NCI-H510A treated with DMSO at 0.1 percent for 48 hours (cell line): Measurements from ENCODE around the gene ERBB4.
A peak's percentile ranks its signal among the peaks of the same experiment; 100 is the strongest.

ENCODE experiments used
- DNase-seq: peaks from one replicate; lab custom pipeline; 2025; lab: John Stamatoyannopoulos, UW

ERBB4 gene

DNA sequence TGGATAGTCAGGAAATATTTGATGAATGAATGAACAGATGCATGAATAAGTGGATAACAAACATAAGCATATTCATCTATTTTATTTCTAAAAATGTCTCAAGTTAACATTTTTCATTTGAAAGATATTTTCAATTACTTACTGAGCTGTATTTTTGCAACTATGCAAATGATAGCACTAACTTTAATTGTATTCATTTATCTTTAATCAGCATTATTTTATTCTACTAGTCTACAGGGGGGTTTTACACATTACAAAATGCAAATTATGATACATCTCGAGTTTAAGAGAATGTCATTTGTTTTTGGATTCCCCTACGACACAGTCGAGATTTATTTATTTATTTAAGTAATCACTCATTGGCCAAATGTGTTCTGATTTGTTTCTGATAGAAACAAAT, 530.6 kb downstream of the ERBB4 start:
- DNase-seq: no peak

- DNase-seq: peak; percentile 18
Measured at GRCh38 chr2:212005085-212005671, 533.4 kb downstream of the ERBB4 start.

- DNase-seq: no peak
Measured at GRCh38 chr2:212001325-212001724, 537.3 kb downstream of the ERBB4 start.

- DNase-seq: no peak
Measured at GRCh38 chr2:211996857-211997256, 541.7 kb downstream of the ERBB4 start.

GRCh38 chr2:211994806-211995205, 543.8 kb downstream of the ERBB4 start:
- no peak for DNase-seq

DNA sequence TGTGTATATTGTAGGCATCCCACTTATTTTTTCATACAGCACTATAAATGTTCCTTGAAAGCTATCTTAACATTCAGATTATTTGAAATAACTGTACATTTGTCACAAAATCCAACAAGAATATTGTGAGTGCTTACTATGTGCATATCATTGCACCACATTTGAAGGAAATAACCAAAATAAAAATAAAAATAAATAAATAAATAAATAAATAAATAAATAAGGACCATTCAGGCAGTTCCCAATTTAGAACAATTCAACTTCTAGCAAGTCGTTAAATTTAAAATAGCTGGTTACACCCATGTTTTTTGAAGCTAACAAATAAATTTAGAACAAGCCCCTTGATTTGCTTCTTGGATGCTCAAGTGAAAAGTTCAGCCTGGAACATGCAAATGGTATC, 548.3 kb downstream of the ERBB4 start:
- no peak for DNase-seq

DNA sequence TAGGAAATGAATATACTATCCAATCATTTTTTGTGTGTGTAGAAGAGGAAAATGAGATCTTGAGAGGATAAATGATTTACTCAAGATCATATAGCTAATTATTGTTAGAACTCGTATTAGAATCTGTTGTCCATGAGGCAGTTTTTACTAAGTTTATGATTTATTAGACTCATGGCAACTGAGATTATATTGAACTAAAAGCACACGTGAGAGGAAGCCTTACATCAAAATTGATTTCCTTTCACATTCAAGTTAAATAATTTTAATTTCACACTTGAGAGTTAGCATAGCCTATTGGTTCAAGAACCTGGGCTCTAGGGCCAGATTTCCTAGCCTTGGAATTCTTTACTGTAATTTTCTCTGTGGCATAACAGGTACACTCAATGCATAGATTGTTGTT, 552.3 kb downstream of the ERBB4 start:
- no peak for DNase-seq

GRCh38 chr2:211985393-211985792, 553.2 kb downstream of the ERBB4 start:
- no peak for DNase-seq

DNA sequence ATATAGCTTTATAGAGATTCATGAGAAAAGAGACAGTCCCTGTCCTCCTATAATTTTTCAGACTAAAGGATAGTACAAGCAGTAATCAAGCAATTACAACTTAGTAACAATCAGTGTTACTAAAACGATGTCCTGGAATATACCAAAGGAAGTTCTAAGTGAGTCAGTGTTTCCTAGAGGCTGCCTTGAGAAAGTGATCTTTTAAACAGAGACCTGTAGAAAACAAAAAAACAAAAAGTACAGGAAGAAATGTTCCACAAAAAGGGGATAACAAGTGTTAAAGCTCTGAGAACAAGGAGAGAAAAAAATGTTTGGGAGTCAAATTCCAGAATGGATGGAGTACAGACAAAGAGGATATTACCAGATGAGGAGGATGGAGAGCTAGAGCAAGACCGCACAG, 556.4 kb downstream of the ERBB4 start:
- DNase-seq: no peak

GRCh38 chr2:211981451-211981850, 557.2 kb downstream of the ERBB4 start:
- no peak for DNase-seq

- DNase-seq: no peak
Measured at GRCh38 chr2:211976076-211976475, 562.5 kb downstream of the ERBB4 start.

DNA sequence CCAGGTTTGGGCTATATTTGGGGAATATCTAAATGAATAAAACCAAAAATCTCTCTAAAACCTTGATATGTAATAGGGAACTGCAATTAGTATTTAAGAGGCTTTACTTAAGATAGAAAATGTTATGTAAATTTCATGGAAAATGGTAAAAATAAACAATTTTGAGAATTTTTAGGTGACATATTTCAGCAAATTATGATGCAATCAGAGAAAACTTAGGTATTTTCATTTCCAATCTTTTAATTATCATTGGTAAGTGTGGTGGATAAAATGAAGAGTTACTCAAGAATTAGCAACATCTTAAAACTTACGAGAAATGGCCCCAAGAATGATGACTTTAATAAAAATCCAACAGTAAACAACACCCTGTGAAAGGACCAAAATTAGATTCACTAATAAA, 571.4 kb downstream of the ERBB4 start:
- DNase-seq: no peak

- DNase-seq: no peak
Measured at GRCh38 chr2:211963969-211964368, 574.6 kb downstream of the ERBB4 start.

DNA sequence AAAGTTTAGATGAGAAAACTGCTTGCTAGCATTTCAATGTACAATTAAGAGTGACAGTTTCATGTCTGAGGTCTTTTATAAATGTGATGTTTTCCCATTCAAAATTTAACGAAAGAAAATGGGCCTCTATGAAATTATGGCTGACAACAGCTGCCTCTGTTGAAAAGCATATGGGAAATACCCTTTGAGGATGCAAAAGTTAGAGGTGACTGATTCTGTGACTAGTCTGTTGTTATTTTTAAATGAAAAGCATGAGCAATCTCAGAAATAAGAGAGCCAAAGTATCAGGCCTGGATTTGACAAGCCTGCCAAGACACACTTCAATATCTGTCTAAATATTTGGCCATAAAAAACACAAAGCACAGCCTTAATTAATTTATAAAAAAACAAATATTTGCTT, 580.8 kb downstream of the ERBB4 start:
- no peak for DNase-seq

DNA sequence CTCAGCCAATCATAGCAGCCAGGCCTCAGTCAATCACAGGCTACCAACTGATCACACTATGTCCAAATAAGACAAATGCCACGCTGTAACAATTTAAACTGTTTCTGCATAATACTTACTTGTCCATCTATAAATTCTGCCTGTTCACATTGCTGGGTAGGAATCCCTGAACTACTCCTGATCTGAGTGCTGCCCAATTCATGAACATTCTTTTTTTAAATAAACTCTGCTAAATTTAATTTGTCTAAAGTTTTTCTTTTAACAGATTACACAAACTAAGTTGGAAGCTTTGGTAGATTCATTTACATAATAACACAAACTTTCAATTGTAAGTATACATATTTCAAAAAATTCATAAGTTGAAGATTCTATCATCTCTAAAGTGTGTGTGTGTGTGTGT, 583.0 kb downstream of the ERBB4 start:
- DNase-seq: no peak

DNA sequence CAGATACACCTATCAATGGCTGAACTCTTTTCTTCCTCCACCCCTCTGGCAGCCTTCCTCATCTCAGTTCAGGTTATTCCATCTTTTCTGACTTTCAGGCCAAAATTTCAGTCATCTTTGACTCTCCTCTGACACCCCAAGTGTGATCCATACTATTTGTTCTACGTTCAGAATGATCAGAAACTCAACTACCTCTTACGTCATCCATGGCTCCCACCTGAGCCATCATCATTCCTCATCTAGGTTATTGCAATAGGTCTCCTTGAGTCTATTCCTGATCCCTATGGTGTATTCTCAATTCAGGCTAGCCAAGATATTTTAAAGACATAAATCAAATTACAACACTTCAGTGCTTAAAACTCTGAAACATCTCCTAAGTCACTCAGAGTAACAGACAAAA, 589.7 kb downstream of the ERBB4 start:
- DNase-seq: no peak

GRCh38 chr2:211946960-211947359, 591.6 kb downstream of the ERBB4 start:
- DNase-seq: no peak

- no peak for DNase-seq
Measured at GRCh38 chr2:211944572-211944971, 594.0 kb downstream of the ERBB4 start.

DNA sequence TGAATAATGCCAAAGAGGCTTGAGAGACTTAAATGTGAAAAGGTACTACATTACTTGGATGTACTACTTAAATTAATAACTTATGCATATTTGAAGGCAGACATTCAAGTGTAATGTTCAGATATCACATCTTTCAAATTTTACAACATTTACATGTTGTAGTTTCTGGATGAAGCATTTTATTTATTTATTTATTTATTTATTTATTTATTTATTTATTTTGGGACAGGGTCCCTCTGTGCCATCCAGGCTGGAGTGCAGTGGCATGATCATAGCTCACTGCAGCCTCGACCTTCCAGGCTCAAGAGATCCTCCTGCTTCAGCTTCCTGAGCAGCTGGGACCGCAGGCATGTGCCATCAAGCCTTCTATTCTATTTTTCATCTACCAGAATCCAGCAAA, 596.4 kb downstream of the ERBB4 start:
- DNase-seq: no peak

- DNase-seq: no peak
Measured at GRCh38 chr2:211941216-211941747, 597.3 kb downstream of the ERBB4 start.

GRCh38 chr2:211939177-211939576, 599.4 kb downstream of the ERBB4 start:
- no peak for DNase-seq

DNA sequence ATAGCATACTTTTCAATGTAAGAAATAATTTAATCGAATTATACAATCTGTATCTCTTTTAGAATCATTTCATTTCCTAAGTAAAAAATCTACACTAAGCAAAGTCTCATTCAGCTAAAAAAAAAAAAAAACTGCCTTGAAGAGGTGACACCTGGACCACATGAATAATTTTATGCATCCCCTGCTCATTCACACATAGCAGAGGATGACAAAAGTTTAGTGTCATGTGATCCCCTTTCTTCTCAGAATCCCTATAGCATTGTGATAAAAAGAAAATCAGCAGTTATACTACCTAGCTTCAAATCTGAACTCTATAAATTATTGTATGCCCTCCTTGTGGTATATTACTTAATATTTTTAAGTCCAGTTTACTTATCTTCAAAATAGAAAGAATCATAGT, 603.8 kb downstream of the ERBB4 start:
- no peak for DNase-seq

DNA sequence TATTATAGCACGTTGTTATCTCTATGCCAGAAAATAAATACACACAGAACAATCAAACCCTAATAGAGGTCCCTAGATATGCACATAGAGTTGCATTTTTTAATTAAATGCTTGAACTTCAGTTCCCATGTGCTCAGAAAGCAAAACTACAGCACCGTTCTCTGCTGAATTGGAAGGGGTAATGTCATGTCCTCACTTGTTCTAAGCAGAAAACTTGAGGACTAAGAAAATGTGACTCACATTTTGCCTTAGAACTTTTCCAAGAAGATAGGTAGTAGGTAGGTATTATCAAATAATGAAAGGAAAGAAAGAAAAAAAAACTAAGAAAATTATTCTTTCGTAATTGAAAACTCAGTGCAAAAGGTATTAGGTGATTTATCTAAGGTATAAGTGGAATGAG, 607.3 kb downstream of the ERBB4 start:
- no peak for DNase-seq

- peak; percentile 40 for DNase-seq
Measured at GRCh38 chr2:211930331-211930730, 608.3 kb downstream of the ERBB4 start.

GRCh38 chr2:211928201-211928600, 610.4 kb downstream of the ERBB4 start:
- DNase-seq: no peak
